Keratinocyte (primary cell): ENCODE data around the gene RASGEF1B.

ENCODE experiments used
- EZH2 ChIP-seq: IDR thresholded peaks from one replicate; pipeline ENCODE4 v1.6.1; 2012; ENCODE audit warnings: inconsistent platforms, mild to moderate bottlenecking, low read length, moderate library complexity
- TF ChIP-seq, protein P1 (sequence below), 3 experiments: IDR thresholded peaks in 1 of 3; conservative IDR thresholded peaks in 1 of 3; optimal IDR thresholded peaks in 1 of 3; 2 replicates in 2 of 3; 3 replicates in 1 of 3; pipeline versions ENCODE3 to v1.5.1; 2011; ENCODE audit warnings: low read length in 3 of 3, mild to moderate bottlenecking in 3 of 3, moderate library complexity in 2 of 3, control low read depth in 1 of 3, inconsistent platforms in 1 of 3; ENCODE audit not compliant: insufficient read depth in 2 of 3; ENCODE audit errors: extremely low read depth in 1 of 3

DNA sequence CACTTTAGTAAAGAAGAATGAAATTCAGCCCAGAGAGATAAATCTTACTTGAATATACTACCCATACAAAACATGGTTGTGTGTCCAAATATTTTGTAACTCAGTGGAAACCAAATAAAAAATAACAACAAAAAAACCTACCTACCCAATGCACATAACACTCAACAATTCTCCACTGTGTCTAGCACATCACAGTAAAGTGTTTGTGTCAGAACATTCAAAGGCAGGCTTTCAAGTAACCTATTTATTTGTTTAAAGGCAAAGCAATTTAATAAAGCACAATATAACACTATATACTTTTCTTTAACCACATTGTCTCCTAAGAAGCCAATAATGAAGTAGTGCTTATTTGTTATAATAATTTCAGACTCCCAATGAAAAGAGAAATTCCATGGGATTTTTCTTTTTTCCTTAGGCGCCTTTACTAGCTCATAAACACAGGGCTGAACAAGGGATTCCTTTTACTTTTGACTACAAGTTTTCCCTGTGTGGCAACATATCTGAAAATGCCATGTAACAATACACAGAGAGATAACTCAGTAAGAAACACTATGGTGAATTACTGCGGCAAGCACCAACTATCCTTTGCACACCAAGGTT lies 13.7 kb downstream of the RASGEF1B start:
- TF ChIP-seq, protein P1, sequence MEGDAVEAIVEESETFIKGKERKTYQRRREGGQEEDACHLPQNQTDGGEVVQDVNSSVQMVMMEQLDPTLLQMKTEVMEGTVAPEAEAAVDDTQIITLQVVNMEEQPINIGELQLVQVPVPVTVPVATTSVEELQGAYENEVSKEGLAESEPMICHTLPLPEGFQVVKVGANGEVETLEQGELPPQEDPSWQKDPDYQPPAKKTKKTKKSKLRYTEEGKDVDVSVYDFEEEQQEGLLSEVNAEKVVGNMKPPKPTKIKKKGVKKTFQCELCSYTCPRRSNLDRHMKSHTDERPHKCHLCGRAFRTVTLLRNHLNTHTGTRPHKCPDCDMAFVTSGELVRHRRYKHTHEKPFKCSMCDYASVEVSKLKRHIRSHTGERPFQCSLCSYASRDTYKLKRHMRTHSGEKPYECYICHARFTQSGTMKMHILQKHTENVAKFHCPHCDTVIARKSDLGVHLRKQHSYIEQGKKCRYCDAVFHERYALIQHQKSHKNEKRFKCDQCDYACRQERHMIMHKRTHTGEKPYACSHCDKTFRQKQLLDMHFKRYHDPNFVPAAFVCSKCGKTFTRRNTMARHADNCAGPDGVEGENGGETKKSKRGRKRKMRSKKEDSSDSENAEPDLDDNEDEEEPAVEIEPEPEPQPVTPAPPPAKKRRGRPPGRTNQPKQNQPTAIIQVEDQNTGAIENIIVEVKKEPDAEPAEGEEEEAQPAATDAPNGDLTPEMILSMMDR (optimal IDR thresholded peaks at IDR 0.05 in 1 of 3, IDR thresholded peaks at IDR 0.05 in 1 of 3, conservative IDR thresholded peaks at IDR 0.05 in 1 of 3; ENCODE audit: extremely low read depth in 1 of 3, insufficient read depth in 2 of 3, low read length in 3 of 3) = no peak
- TF ChIP-seq EZH2 = no peak
